Esophagus squamous epithelium (tissue), 4 donors: ENCODE data around the gene SPDEF.

Experiments
- POLR2A ChIP-seq, 4 donors: fragments of 450-650 bp; IDR thresholded peaks; one replicate each; pipeline ENCODE4 v1.6.1; 2017; ENCODE audit warnings: antibody characterized with exemption in 4 of 4, mild to moderate bottlenecking in 4 of 4, moderate library complexity in 3 of 4
- TF ChIP-seq, protein P1 (sequence below), 6 experiments: fragments of 450-650 bp in 4 of 6; fragments of 200-600 bp in 2 of 6; sonication (generic) in 2 of 6; IDR thresholded peaks; one replicate each; pipeline ENCODE4 v1.5.1; 2016 to 2019; ENCODE audit warnings: antibody characterized with exemption in 6 of 6, mild to moderate bottlenecking in 4 of 6, moderate library complexity in 4 of 6

DNA sequence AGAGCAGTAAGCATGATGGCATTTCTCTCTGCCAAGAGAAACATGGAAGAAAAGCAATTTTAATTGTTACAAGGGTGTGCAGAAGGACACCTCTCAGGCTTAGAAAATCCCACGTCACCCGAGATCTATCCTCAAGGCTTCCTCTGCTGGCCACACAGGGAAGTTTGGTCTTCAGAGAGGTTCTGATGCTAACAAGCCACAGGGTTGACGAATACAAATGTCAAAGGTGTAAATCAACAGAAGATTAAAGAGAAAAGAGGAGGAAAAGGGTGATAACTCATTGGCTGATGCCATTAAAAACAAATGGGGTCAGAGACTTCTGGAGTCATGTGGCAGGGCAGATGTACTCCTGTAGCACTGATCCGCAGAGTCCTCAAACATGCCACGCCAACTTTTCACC lies 33.6 kb upstream of the SPDEF start:
- TF ChIP-seq, protein P1, sequence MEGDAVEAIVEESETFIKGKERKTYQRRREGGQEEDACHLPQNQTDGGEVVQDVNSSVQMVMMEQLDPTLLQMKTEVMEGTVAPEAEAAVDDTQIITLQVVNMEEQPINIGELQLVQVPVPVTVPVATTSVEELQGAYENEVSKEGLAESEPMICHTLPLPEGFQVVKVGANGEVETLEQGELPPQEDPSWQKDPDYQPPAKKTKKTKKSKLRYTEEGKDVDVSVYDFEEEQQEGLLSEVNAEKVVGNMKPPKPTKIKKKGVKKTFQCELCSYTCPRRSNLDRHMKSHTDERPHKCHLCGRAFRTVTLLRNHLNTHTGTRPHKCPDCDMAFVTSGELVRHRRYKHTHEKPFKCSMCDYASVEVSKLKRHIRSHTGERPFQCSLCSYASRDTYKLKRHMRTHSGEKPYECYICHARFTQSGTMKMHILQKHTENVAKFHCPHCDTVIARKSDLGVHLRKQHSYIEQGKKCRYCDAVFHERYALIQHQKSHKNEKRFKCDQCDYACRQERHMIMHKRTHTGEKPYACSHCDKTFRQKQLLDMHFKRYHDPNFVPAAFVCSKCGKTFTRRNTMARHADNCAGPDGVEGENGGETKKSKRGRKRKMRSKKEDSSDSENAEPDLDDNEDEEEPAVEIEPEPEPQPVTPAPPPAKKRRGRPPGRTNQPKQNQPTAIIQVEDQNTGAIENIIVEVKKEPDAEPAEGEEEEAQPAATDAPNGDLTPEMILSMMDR (IDR thresholded peaks at IDR 0.05) = no peak
- no peak for TF ChIP-seq POLR2A (IDR thresholded peaks at IDR 0.05)
